Activated CD8-positive, alpha-beta memory T cell treated with anti-CD3 and anti-CD28 coated beads, Interleukin-2, amount 50 U/mL, for 24 hours (primary cell): ENCODE measurements around the gene MYL11.

Experiments used
- DNase-seq: peaks from one replicate; pipeline ENCODE4 v3.0.0-alpha.2; 2020; ENCODE audit errors: extremely low read depth

MYL11 gene

DNA sequence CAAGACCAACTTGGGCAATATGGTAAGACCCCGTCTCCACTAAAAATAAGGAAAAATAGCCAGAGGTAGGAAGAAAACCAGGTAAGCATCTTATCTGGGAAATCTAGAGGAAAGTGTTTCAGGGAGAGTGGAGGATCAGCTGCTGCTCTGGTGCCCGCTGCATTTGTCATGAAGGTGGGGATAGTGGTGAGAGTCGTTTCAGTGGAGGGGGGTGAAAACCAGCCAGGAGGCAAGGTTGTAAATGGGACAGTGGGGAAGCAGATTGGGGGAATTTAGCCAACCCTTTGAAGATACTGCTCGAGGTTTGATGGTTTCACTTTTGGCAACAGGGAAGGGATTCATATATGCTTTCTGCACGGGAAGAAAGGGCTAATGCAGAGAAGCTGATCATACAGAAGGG, 46.4 kb downstream of the MYL11 start:
- no peak for DNase-seq
